Stimulated activated CD4-positive, alpha-beta T cell treated with anti-CD3 and anti-CD28 coated beads, Interleukin-4, amount 100 ng/mL, for 4 hours (primary cell): ENCODE results near the gene TNNI3K.

Experiments used
- DNase-seq, 2 experiments: peaks; one replicate each; pipeline ENCODE4 v3.0.0-alpha.2; 2020

Gene TNNI3K

DNA sequence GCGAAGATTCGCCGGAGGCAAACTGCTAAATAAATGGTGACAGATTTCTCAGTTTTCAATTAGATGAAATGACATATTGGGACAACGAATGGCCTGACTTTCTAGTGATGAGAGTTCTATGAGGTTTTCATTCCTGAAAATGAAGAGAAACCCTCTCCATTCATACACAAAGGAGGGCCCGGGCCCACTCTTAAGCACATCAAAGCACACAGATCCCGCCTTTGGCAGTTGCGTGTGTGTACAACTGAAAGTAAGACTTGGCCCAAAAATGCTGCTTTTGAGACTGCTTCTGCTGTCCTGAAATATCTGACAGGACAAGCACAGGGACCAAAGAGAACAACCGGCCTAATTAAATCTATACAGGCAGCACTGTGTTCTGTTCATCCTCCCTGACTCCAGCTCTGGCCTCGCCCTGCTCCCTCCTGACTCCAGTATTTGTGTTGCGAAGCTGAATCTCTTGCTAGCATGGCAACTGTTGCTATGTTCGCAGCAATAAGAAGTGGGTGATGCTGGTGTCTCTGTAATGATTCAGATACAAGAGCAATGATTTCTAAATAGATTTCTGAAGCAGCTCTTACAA is 269.8 kb downstream of the TNNI3K start:
- no peak for DNase-seq

DNA sequence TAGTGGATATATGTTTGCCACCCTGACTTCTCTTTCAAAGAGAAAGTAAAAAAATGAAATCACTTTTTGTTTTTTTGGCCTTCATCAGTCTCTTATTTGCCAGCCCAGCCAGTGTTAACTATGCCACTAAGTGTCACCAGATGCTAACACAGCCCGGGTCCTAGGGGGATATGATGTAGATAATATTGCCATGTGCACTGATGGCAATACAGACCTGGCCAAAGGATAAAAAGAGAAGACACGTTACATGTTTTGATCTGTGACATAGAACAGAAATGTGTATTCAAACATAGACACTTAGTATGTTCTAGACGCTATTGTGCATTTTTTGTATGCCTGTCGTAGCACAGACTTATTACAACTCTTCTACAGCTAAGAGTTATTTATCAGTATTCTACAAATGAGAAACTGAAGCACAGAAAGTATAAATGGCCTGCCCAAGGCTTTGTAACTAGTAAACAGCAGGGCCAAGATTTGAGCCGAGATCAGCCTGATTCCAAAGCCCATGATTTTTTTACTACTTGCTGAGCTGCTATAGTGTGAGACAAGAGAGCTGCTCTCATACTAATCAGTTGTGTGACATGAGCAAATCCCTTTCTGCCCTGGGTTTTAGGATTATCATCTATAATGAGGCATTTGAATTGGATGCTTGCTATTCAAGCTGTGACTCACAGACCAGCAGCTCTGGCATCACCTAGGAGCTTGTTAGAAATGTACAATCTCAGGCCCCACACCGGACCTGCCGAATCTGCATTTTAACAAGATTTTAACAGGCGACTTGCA is 270.9 kb downstream of the TNNI3K start:
- DNase-seq, result no peak

DNA sequence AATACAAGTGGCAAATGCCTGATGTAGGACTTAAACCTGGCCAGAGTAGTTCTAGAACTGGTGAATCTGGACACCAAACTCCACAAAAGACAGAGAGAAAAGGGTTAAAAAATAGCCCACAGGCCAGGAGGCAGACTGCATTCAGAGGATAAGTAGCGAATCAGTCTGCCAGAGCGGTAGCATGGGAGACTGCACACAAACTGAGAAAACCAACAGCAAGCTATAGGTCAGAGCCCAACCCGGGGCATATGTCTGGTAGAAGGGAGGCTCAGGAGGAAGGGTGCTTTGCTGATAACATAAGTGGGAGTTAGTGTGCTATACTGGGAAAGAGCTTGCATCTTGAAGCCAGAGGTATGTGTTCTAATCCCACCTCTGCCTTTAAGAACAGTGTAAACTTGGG is 273.3 kb downstream of the TNNI3K start:
- no peak for DNase-seq

DNA sequence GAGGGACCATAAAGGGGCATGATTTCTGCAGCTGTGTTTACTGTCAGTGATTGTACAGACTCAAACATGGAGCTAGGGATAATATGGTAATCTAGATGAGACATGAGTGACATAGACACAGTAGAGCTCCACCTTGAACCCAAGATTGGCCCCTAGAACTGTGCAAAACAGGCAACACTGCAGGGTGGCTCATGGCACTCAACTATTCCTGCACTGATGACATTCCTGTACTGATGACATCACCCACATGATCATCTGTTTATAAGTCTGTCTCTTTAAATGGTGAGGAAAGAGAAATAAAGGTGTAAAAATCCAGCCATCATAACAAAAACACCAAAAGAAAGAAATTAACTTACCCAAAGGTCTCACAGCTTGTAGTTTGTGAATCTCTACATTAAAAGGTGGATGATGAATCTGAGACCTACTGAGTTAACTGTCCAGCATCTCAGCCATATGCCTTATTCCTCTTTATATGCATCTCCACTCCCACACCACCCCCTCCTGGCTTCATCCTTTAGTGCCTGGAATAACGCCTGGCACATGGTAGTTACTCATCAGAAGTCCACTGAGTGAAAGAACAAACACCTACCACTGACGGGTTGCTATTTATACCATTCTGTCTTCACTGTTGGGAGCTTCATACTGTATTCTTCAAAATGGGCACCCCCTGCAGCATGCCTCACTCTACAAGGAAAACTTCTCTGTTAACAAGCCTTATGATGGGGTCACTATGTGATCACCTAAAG is 277.2 kb downstream of the TNNI3K start, which contains the start of gene LRRC53:
Gene LRRC53 (minus strand): TSS at position 442 of the 746 bp plus-strand sequence. CDS start 29,262 bp downstream, outside the sequence.
- no peak for DNase-seq

DNA sequence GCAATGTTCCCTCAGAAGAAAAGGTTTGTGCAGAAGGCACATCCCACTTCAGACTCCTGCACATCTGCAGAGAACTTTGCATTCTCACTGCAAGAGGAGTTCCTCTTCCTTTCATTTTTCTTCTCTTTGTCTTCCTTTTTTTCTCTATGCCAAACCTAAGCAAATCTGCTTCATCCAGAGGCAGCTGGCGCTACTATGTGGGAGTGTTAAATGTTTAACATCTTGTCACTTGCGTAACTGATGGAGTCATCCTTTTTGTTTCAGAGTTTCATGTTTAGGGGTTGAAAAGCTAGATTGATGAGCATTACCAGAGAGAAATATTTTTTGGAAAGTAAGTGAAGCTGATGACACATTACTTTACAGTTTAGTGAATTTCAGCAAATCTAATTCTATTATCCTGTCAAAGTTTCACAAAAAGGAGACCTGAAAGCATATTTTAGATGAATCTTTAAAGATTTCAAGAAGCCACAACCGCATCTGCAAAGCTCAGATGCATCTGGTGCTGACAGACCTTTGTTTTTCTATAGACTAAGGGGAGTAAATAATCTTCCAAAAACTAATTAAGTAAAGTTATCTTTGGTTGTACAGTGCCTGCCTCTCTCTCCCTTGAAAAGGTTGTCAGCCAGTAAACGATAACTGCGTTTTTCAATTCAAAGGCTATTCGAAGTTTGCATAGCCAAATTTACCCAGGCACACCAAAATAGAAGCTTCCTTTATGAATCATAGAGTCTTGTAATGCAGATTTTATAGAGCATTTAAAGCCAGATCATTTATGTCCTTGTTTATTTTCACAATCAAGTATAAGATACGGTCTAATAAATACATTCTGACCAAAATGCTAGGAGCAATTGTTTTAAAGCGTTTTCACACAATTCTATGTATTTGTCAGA is 278.5 kb downstream of the TNNI3K start:
- no peak for DNase-seq

DNA sequence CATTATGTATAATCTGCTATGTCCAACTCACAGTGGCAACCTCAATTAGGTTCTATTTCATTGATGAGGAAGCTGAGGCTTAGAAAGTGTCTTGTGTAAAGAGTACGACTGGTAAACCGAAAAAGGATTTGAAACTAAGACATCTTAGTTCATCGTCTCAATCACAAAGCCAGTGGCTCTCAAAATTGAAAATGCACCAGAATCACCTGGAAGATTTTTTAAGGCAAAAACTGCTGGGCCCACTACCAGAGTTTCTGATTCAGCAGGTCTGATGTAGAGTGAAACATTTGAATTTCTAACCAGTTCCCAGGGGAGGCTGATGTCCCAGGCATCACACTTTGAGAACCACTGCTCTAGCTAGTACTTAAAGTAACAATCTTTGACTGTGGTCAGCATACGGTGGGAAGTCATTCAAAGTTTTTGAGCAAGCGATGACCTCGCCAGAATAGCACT is 282.4 kb downstream of the TNNI3K start:
- DNase-seq, result no peak

DNA sequence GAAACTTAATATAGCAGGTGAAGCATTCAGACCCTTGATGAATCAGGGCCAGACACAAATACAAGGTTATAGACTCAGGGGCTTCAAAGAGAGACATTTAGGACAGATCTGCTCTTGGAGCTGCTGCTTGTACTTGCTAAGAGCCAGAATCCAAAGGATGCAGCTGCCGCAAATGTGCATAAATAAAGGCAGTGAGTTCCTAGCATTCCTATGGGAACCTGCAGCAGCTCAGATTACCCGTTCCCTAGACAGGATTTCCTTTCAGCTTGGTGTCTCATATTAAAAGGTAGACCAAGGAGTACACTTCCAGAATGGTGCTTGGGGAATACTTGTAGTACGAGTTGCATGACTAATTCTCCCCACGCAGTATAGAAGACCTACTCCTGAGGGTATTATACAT is 287.0 kb downstream of the TNNI3K start:
- no peak for DNase-seq

DNA sequence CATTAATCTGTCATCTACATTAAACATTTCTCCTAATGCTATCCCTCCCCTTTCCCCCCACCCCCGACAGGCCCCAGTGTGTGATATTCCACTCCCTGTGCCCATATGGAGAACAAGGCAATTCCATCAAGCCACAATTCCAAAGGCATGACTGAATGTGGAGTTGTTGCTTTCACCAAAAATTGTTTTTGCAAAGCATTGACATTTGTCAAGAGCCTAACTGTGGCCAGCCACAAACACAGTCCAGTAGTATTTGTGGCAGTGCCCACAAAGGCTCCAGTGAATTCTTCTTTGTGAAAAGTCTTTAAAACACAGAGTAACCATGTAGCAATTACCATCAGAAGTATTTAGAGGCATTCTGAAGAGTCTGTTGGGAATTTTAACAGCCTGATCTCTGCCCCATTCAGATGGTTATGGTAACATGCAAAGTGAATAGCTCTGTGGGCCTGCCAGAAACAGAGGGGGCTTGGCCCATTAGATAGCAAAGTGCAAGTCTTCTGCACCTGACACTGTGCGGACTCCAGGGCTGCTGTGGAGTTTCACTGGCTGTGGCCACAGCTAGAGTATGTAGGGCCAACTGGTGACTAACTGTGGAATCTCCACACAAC is 288.8 kb downstream of the TNNI3K start:
- DNase-seq, result no peak

DNA sequence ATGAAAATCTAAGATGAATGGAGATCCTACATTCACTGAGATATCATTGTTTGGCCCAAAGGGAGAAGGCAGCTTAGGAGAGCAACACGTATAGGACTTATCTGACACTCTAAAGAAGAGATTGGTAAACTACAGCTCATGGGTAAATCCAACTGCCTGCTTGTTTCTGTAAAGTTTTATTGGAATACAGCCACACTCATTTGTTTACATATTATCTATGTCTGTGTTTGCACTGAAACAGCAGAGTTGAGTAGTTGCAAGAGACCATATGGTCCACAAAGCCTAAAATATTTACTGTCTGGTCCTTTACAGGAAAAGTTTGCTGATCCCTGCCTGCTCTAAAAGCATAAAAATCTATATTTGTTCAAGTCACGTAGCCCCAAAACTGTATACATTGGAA is 291.5 kb downstream of the TNNI3K start:
- DNase-seq, result no peak

DNA sequence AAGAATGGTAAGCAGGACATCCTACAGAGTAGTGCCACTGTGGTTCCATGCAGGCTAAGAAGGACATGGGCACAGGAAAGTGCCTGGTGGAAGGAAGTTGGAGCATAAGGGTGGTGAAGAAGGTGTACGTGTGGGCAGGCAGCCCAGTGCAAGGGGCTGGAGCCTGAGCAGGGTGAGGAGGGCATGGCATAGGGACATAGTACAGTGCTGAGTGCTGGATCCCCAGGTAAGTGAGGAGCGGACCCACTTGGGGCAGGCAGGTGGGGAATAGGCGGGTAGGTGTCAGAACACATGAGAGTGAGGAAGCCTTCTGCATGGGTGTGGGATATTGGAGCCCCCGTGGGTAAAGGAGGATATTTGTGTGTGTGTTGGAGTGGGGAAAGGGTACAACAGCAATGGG is 292.9 kb downstream of the TNNI3K start:
- no peak for DNase-seq

DNA sequence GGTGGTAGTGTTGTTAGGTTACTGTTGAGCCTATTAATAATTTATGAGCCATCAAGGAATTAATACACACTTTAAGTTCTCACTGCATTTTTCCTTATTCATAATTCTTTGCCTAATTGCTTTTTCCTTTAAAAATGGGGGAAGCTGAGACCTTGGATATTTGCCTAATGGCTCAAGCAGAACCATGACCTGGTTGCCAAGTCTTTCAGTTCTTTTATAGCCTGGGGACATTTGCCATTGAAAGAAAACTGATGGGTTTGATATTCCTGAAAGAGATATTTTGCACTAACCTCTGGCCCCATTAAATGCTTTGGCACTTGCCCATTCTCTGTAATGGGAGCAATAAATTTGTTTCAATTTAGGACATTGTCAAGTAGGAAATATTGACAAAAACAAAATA is 295.7 kb downstream of the TNNI3K start:
- no peak for DNase-seq

DNA sequence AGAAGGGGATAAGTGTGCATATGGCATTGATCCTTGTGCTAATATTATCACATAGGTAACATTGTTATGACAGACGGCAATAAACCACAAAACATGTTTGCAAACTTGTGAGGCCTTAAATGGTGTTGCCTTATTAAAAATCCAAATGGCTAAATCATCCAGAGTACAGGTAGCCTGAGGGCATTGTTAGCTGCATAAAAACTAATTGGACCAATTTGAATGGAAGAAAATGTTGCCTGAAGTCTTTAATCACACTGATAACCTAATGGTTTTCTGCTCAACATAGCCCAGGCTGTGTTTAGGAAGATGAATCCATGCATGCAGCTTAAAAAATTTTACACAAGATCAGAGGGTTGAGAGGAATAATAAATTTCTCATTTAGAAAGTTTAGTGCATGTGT is 296.6 kb downstream of the TNNI3K start:
- no peak for DNase-seq

DNA sequence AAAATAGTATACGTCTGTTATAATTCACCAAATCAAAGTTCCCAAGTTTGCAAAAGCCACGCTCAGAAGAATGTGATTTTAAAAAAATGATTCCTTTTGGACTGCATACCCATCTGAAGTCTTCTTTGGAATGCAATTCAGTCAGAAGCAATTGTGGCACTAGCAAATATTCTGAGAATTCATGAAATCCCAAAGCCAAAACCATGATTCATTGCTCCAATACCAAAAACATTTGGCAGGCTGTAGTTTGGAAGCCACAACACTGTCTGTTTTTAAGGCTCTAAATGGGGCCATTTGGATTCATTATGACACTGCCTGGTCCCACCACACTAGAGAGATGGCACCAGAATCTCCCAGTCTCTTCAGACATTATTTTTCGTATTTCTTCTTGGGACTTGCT is 299.1 kb downstream of the TNNI3K start:
- no peak for DNase-seq

DNA sequence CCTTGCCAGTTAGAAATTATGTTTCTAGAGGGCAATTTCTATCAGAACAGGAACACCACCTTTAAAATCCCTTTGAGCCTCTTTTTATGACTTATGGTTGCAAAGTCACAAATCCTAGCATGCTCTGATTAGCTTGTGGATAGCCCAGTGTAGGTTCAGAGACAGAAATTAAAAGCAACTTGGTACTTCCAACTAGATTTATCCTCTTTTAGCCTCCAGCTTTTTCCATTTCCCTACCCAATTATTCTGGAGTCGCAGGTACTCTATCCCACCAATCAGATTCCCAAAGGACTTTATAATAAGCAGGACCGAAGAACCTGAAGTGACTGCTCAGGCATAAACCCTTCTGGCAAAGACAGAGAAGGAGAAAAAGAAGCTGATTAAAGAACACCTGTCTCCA is 310.6 kb downstream of the TNNI3K start:
- DNase-seq, result no peak

DNA sequence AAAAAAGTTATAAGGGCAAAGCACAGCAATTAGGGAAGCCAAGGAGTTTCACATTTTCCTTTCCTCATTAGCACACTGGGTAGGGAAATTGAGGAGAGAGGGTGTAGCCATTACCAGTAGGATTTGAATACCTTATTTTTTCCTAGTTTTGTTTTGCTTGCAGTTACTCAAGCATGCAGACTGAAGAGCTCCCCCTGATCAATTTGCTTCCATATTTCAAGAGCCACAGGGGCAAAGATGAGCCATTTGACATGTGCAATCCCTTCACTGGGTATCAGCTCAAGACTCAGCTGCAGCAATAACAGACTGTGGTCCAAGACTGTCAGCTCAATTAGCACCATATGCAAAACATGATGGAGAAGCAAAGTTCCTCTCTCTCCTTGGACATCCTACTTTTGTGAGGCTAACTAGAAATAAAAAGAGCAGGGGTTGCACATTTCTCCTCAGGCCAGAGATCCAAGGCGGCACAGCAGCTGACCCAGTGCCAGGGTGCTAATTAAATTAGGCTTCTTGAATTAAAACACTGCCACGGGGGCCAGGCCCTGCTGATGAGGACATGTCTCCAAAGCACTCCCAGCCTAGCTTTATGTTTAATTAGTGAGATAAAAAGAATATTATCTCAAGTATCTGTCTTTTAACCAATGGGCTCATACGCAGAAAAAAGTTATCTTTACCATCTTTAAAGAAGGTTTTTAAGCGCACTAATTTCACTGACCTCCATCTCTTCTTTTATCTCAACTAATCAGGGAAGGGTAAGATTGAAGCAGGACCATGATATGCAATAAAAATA is 314.0 kb downstream of the TNNI3K start:
- DNase-seq, result no peak

DNA sequence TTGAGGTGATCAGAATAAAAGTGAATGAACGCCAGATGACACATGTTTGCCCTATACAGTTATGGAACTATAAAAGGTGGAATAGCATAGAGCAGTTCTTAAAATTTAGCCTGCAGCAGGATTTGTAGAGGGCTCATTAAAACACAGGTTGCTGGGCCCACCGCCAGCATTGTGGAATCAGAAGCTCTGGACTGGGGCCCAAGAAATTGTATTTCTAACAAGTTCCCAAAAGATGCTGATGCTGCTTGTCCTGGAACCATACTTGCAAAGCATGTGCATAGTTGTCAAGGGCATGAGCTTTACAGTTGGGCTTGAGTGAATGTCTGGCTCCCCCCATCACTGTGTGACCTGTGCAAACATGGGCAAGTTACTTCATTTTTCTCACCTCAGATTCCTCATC is 314.7 kb downstream of the TNNI3K start:
- DNase-seq, result no peak

DNA sequence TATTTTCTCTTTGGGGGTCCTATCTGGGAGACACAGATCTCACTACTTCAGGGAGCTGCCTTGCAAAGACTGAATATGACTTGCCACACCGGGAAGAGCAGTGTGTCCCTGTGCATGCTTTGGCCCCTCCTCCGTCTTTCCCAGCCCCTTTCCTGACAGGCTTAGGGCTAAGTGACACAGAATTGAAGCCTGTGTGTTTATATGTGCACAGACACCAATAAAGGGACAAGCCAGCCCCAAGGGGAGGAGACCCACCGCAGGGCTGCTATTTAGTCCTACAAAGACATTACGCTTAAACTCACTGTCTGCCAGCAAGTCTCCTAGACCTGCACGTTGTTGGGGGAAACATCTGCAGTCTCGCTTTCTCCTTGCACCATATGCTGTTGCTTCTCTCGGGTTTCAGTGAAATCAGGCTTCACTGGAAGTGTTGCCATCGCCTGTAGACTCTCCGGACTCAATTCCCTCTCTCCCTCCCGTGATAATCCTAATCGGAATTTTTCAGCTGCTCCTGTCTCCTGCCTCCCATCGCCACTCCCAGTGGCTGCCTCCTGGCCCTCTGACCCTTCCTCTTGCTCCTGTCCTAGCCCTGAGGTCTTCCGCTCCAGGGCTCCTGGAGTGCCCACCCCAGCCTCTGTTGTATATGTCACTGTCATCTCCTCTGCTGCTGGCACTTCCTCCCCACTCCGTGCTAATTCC is 335.8 kb downstream of the TNNI3K start:
- no peak for DNase-seq

DNA sequence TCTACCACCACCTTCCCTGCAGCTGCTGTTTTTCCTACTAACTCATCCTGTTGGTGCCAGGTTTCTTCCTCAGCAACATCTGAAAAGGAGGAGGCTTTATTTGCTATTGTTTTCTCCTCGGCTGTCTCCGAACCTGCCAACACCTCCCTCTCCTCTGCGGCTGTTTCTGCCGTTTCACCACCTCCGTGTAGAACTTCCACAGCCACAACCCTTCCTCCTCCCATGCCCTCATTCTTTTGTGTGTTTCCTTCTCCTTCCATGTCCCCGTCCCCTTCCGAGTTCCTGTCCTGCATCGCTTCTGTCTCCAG is 336.3 kb downstream of the TNNI3K start:
- no peak for DNase-seq

DNA sequence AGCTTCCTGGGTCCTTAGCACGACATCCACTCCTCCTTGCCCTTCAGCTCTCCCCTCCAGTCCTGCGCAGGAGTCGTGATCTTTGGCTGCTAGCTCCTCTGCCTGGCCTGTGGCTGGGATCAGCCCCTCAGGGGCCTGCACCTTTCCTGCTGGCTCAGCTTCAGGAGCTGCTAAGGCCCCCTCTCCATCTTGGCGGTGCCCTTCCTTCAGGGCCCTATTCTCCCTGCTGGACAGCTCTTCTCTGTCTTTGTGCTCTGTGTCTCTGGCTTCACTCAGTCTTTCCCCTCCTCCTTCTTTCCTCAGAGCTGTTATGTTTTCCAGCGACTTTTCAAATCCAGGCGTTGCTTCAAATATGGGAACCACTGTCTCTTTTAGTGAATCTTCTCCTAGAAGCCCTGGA is 336.7 kb downstream of the TNNI3K start:
- DNase-seq, result no peak

DNA sequence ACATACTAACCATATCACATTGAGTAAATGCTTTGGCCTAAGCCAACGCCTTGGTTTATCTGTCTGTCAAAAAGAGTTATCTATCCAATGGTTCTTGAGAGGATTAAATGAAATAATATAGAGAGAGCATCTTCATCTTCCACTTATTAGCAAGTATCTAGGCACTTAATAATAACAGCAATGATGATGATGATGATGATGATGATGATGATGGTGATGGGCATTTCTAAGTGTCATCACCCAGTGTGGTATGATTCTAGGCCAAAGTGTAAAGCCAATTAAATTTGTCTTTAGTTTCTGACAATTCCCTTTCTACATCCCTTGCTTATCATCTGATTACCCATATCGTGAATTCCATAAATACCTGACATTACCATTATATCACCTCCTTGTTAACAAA is 342.9 kb downstream of the TNNI3K start:
- no peak for DNase-seq

DNA sequence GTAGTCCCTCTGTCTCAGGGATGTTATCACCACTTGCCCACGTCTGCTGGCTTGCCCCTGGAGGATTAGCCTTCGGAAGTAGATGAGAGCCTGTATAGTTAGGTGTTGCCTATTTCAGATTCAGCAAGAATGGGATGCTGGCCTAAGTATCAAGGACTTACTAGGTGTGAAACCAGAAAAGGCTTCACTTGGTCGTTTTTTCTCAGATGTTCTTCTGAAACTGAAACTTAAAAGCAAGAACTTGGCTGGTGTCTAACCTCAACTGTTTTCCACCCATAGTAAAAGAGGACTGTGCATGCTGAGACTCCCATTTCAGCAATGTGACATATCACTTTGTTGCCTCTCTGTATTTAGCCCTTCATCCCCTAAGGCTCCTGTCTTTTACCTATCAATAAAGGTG is 344.2 kb downstream of the TNNI3K start:
- DNase-seq, result no peak
